Stomach smooth muscle (tissue), 2 donors: ENCODE measurements around the gene HSD17B4.
A peak's percentile ranks its signal among the peaks of the same experiment; 100 is the strongest.
"Not testable (repeated sequence)": the region's sequence is repeated elsewhere in the genome, so short reads cannot be mapped to it uniquely, and the experiment has no call there.

Experiments
- H3K27ac ChIP-seq: one replicate; pipeline ENCODE4 v1.7.0; 2013; ENCODE audit warnings: mild to moderate bottlenecking, low read length, inconsistent platforms
- H3K27me3 ChIP-seq, 2 donors: one replicate each; pipeline ENCODE4 v1.7.0; 2013; ENCODE audit warnings: low read length in 2 of 2; ENCODE audit not compliant: insufficient read depth in 2 of 2, control insufficient read depth in 1 of 2
- H3K36me3 ChIP-seq, 2 donors: one replicate each; pipeline ENCODE4 v1.7.0; 2013; ENCODE audit warnings: low read length in 2 of 2; ENCODE audit not compliant: control insufficient read depth in 2 of 2, insufficient read depth in 2 of 2
- H3K4me1 ChIP-seq: one replicate; pipeline ENCODE4 v1.7.0; 2013; ENCODE audit warnings: low read length; ENCODE audit not compliant: control insufficient read depth, insufficient read depth
- H3K4me3 ChIP-seq, 2 donors: one replicate each; pipeline ENCODE4 v1.7.0; 2013; ENCODE audit warnings: low read length in 2 of 2
- H3K9ac ChIP-seq, 2 donors: one replicate each; pipeline ENCODE4 v1.7.0; 2013; ENCODE audit warnings: low read length in 2 of 2, mild to moderate bottlenecking in 1 of 2
- H3K9me3 ChIP-seq, 2 donors: one replicate each; pipeline ENCODE4 v1.7.0; 2013; ENCODE audit warnings: low read length in 2 of 2; ENCODE audit not compliant: control insufficient read depth in 2 of 2
- donor health status: healthy.
- donor health status: Pancreatic carcinoma.

HSD17B4 gene

GRCh38 chr5:119432674-119433237, 19.5 kb upstream of the HSD17B4 start:
- H3K27me3 ChIP-seq, H3K9me3 ChIP-seq, H3K36me3 ChIP-seq, H3K27ac ChIP-seq, H3K4me1 ChIP-seq, H3K4me3 ChIP-seq, H3K9ac ChIP-seq: not testable (repeated sequence)

GRCh38 chr5:119435436-119436132, 16.7 kb upstream of the HSD17B4 start:
- Histone ChIP-seq H3K4me1 (no peaks in the 10 kb centered on the region), H3K36me3 (no peaks in the 10 kb centered on the region), H3K4me3 (no peak overlapping the region), H3K27me3 (peaks cover 3 to 4% of the 10 kb centered on the region in 2 donors), H3K9me3 (no peaks in the 10 kb centered on the region), H3K27ac (no peak overlapping the region), H3K9ac (no peak overlapping the region)

GRCh38 chr5:119437785-119438586, 14.3 kb upstream of the HSD17B4 start:
- not testable (repeated sequence) for H3K9ac ChIP-seq, H3K4me3 ChIP-seq, H3K36me3 ChIP-seq, H3K4me1 ChIP-seq, H3K9me3 ChIP-seq, H3K27ac ChIP-seq, H3K27me3 ChIP-seq

GRCh38 chr5:119438587-119438917, 13.7 kb upstream of the HSD17B4 start:
- H3K27ac ChIP-seq, result not testable (repeated sequence)

GRCh38 chr5:119439140-119439631, 13.1 kb upstream of the HSD17B4 start:
- Histone ChIP-seq H3K4me1 (no peaks in the 10 kb centered on the region), H3K9ac (no peak overlapping the region), H3K4me3 (peak overlapping the region in 1 of 2 donors; percentile 40), H3K27me3 (peaks cover 3 to 4% of the 10 kb centered on the region in 2 donors), H3K27ac (no peak overlapping the region), H3K36me3 (no peaks in the 10 kb centered on the region), H3K9me3 (no peaks in the 10 kb centered on the region)

More at GRCh38 chr5:119438587-119438917, 13.7 kb upstream of the HSD17B4 start:
- not testable (repeated sequence) for H3K4me1 ChIP-seq, H3K4me3 ChIP-seq, H3K9ac ChIP-seq, H3K9me3 ChIP-seq, H3K27me3 ChIP-seq, H3K36me3 ChIP-seq

- H3K27ac ChIP-seq, H3K27me3 ChIP-seq, H3K36me3 ChIP-seq, H3K9ac ChIP-seq, H3K9me3 ChIP-seq, H3K4me3 ChIP-seq, H3K4me1 ChIP-seq: not testable (repeated sequence)
These were observed 12.7 kb upstream of the HSD17B4 start for GRCh38 chr5:119439632-119440031.

GRCh38 chr5:119444643-119445042, 7.7 kb upstream of the HSD17B4 start:
- H3K27me3 ChIP-seq, H3K4me3 ChIP-seq, H3K4me1 ChIP-seq, H3K27ac ChIP-seq, H3K36me3 ChIP-seq, H3K9ac ChIP-seq, H3K9me3 ChIP-seq: not testable (repeated sequence)

GRCh38 chr5:119445544-119445943, 6.8 kb upstream of the HSD17B4 start:
- no peak overlapping the region for H3K27ac ChIP-seq
- no peak overlapping the region for H3K9ac ChIP-seq
- H3K36me3 ChIP-seq, result no peaks in the 10 kb centered on the region
- no peaks in the 10 kb centered on the region for H3K27me3 ChIP-seq
- H3K9me3 ChIP-seq, result no peaks in the 10 kb centered on the region
- H3K4me1 ChIP-seq, result no peaks in the 10 kb centered on the region
- no peak overlapping the region for H3K4me3 ChIP-seq

- Histone ChIP-seq H3K27ac (no peak overlapping the region), H3K36me3 (no peaks in the 10 kb centered on the region), H3K4me1 (peaks cover 7% of the 10 kb centered on the region), H3K4me3 (no peak overlapping the region), H3K27me3 (no peaks in the 10 kb centered on the region), H3K9ac (no peak overlapping the region), H3K9me3 (no peaks in the 10 kb centered on the region)
These were observed 2.4 kb upstream of the HSD17B4 start for GRCh38 chr5:119449882-119450281.

- H3K4me3 ChIP-seq, H3K4me1 ChIP-seq, H3K36me3 ChIP-seq, H3K27me3 ChIP-seq, H3K9me3 ChIP-seq, H3K27ac ChIP-seq, H3K9ac ChIP-seq: not testable (repeated sequence)
These were observed 1.7 kb upstream of the HSD17B4 start for GRCh38 chr5:119450627-119451026.

- peaks cover 0 to 2% of the 10 kb centered on the region in 2 donors for H3K36me3 ChIP-seq
- H3K9ac ChIP-seq, result no peak overlapping the region
- peak overlapping the region; percentile 88 to 91 for H3K4me3 ChIP-seq
- no peaks in the 10 kb centered on the region for H3K27me3 ChIP-seq
- H3K27ac ChIP-seq, result no peak overlapping the region
- no peaks in the 10 kb centered on the region for H3K9me3 ChIP-seq
- peaks cover 7% of the 10 kb centered on the region for H3K4me1 ChIP-seq
These were observed 736 bp upstream of the HSD17B4 start for GRCh38 chr5:119451561-119451960.
